K562 (cell line): Measurements from ENCODE around the gene DOCK1.

Experiments used
- ELF4 ChIP-seq: fragments of 450-650 bp; formaldehyde crosslinking; IDR thresholded peaks from 2 replicates; pipeline ENCODE4 v1.4.0; 2022; ENCODE audit warnings: missing genetic modification characterization
- EZH2 ChIP-seq: IDR thresholded peaks from 2 replicates; pipeline ENCODE4 v1.6.1; 2012; ENCODE audit warnings: low read depth, mild to moderate bottlenecking, inconsistent platforms, low read length, borderline replicate concordance
- SIN3A ChIP-seq, 2 experiments: fragments of 150-350 bp in 1 of 2; IDR thresholded peaks; 2 replicates each; pipeline ENCODE4 v1.6.1; 2011 to 2016; ENCODE audit warnings: borderline replicate concordance in 2 of 2, low read depth in 2 of 2, low read length in 2 of 2, mild to moderate bottlenecking in 2 of 2, moderate library complexity in 2 of 2; ENCODE audit not compliant: control insufficient read depth in 1 of 2
- ZBTB17 ChIP-seq: fragments of 450-650 bp; formaldehyde crosslinking; IDR thresholded peaks from 2 replicates; pipeline ENCODE4 v1.4.0; 2020; ENCODE audit warnings: mild to moderate bottlenecking

GRCh38 chr10:127115100-127115499 lies 209.9 kb downstream of the DOCK1 start:
- TF ChIP-seq EZH2 (no peak), ELF4 (CRISPR knock-in tag) (no peak), ZBTB17 (no peak), SIN3A (IDR thresholded peaks at IDR 0.05; ENCODE audit: borderline replicate concordance in 2 of 2, control insufficient read depth in 1 of 2, low read depth in 2 of 2, low read length in 2 of 2) (no peak)
